GM12878 (cell line): ENCODE results near the gene ACTG1. TPM values are rescaled to one million over a fixed set of nuclear protein-coding genes. Genes with fewer than 3 reads are reported as not detected.

Experiments used
- ATAC-seq: fragments of 200-7000 bp; cut with Tn5 transposase; 3 replicates; pipeline ENCODE4 v1.9.1; 2020; ENCODE audit warnings: mild to moderate bottlenecking, moderate library complexity
- BruUV-seq: library from RNA; stranded (reverse); fragments of 400-500 nt; replicated peaks from 2 replicates; lab custom pipeline; 2021; lab: Mats Ljungman, UMichigan
- CTCF ChIA-PET: fragments of 300-600 bp; sonication (Branson Sonifier 250); formaldehyde crosslinking; extraction: SDS; loops from one replicate; lab custom pipeline; 2021; ENCODE audit warnings: inconsistent platforms; lab: Yijun Ruan, JAX
- POLR2A ChIA-PET: fragments of 350-600 bp; formaldehyde crosslinking; extraction: SDS; loops from one replicate; lab custom pipeline; 2021; ENCODE audit warnings: inconsistent platforms; lab: Charles Lee
- RAD21 ChIA-PET: fragments of 300-600 bp; sonication (Branson Sonifier 250); formaldehyde crosslinking; loops from one replicate; lab custom pipeline; 2023; ENCODE audit warnings: antibody characterized with exemption; ENCODE audit not compliant: unreplicated experiment; lab: Charles Lee
- SMC1A ChIA-PET: fragments of 300-600 bp; sonication (Branson Sonifier 250); formaldehyde crosslinking; loops from one replicate; lab custom pipeline; 2023; ENCODE audit not compliant: unreplicated experiment, uncharacterized antibody; lab: Charles Lee
- DNase-seq: peaks from one replicate; pipeline ENCODE4 v3.0.0-alpha.2; 2011; ENCODE audit warnings: low read depth, low spot score
- FAIRE-seq: peaks from 3 replicates; lab custom pipeline; 2011; peaks lifted over from hg19 to GRCh38; lab: Jason Lieb, UNC
- H2AFZ ChIP-seq: 2 replicates; pipeline ENCODE4 v1.6.0; 2011; ENCODE audit warnings: low read depth, low read length, control low read depth; ENCODE audit not compliant: control insufficient read depth
- H3K27ac ChIP-seq: 2 replicates; pipeline ENCODE4 v1.5.1; 2011; ENCODE audit warnings: control low read depth; ENCODE audit not compliant: control insufficient read depth, insufficient read depth
- H3K27me3 ChIP-seq, 2 experiments: replicated peaks in 1 of 2; 2 replicates each; pipeline versions ENCODE4 v1.6.0 to v1.6.1; 2011; ENCODE audit warnings: low read length in 1 of 2; ENCODE audit not compliant: control insufficient read depth in 2 of 2, insufficient read depth in 2 of 2
- H3K36me3 ChIP-seq, 2 experiments: 2 replicates each; pipeline ENCODE4 v1.5.1; 2011; ENCODE audit warnings: low read length in 1 of 2; ENCODE audit not compliant: control insufficient read depth in 2 of 2, insufficient read depth in 2 of 2
- H3K4me1 ChIP-seq: 2 replicates; pipeline ENCODE4 v1.6.1; 2011; ENCODE audit warnings: mild to moderate bottlenecking, low read length, moderate library complexity, mixed read lengths; ENCODE audit not compliant: control insufficient read depth, insufficient read depth
- H3K4me2 ChIP-seq: 2 replicates; pipeline ENCODE4 v1.6.0; 2011; ENCODE audit warnings: control low read depth; ENCODE audit not compliant: control insufficient read depth, insufficient read depth
- H3K4me3 ChIP-seq: fragments of 200-600 bp; sonication (generic); 2 replicates; pipeline ENCODE4 v1.5.1; 2016
- H3K79me2 ChIP-seq: 2 replicates; pipeline ENCODE4 v1.6.0; 2011; ENCODE audit warnings: low read length; ENCODE audit not compliant: control insufficient read depth, insufficient read depth
- H3K9ac ChIP-seq: 2 replicates; pipeline ENCODE4 v1.8.0; 2011; ENCODE audit warnings: low read length, control low read depth, mixed read lengths; ENCODE audit not compliant: control insufficient read depth, insufficient read depth
- H3K9me3 ChIP-seq: replicated peaks from 3 replicates; pipeline ENCODE4 v1.5.1; 2011; ENCODE audit warnings: mild to moderate bottlenecking, low read length; ENCODE audit not compliant: control insufficient read depth, insufficient read depth
- H4K20me1 ChIP-seq: 2 replicates; pipeline ENCODE4 v1.6.0; 2011; ENCODE audit not compliant: control insufficient read depth, insufficient read depth
- BHLHE40 ChIP-seq, 2 experiments: fragments of 450-650 bp in 1 of 2; IDR thresholded peaks; 2 replicates each; pipeline ENCODE4 v1.6.1; 2011 to 2017; ENCODE audit warnings: low read depth in 2 of 2, borderline replicate concordance in 1 of 2, improper control_type of control experiment in 1 of 2, low read length in 1 of 2, mild to moderate bottlenecking in 1 of 2
- NFXL1 ChIP-seq: fragments of 450-650 bp; IDR thresholded peaks from 2 replicates; pipeline ENCODE4 v1.6.1; 2017; ENCODE audit warnings: antibody characterized with exemption, mild to moderate bottlenecking, borderline replicate concordance
- WGBS: methylation state at CpG from one replicate; pipeline ENCODE4 v1.1.6; 2016; ENCODE audit warnings: low lambda C conversion rate; ENCODE audit not compliant: insufficient replicate concordance, insufficient coverage; ENCODE audit errors: missing lambda C conversion rate; 5-methylcytosine and 5-hydroxymethylcytosine counted together
- in situ Hi-C: fragments of 300-500 bp; cut with MboI; formaldehyde crosslinking; loops from 9 replicates; pipeline ENCODE4 v1.14.3; 2018; ENCODE audit warnings: mixed read lengths
- intact Hi-C: fragments of 100-400 bp; cut with micrococcal nuclease; formaldehyde crosslinking; loops from one replicate; pipeline ENCODE4 v1.14.2; 2022; ENCODE audit not compliant: unreplicated experiment
- polyA plus RNA-seq, 11 experiments: library from polyadenylated mRNA; depleted of rRNA in 4 of 11; unstranded in 6 of 11; stranded (reverse) in 5 of 11; fragments of >200 nt; fragmentation: Nextera tagmentation in 4 of 11; fragmentation: Illumina TruSeq in 1 of 11; extraction: Ambion mirVana in 4 of 11; extraction: Trizol in 1 of 11; gene quantifications; 1 replicate in 1 of 11; 2 replicates in 10 of 11; pipeline versions ENCODE4 v1.2.1 to v1.2.3, GENCODE V29; 2011 to 2016; ENCODE audit warnings: inconsistent platforms in 2 of 11, missing spikeins in 2 of 11, low read depth in 1 of 11
- total RNA-seq, 4 experiments: library from RNA; depleted of rRNA in 3 of 4; stranded (reverse); fragments of >200 nt in 3 of 4; fragmentation: Illumina TruSeq in 1 of 4; extraction: Trizol in 1 of 4; gene quantifications; 2 replicates each; pipeline versions ENCODE4 v1.2.1 to v1.2.3, GENCODE V29; 2013 to 2021
- TF ChIP-seq, protein P1 (sequence below): IDR thresholded peaks from 2 replicates; pipeline ENCODE4 v1.6.1; 2011; ENCODE audit warnings: borderline replicate concordance, low read depth, mild to moderate bottlenecking, moderate library complexity, mixed read lengths, low read length; ENCODE audit not compliant: insufficient read depth; ENCODE audit errors: extremely low read length
- TF ChIP-seq, protein P2 (sequence below): IDR thresholded peaks from 2 replicates; pipeline ENCODE4 v1.6.1; 2012; ENCODE audit warnings: low read depth, low read length, improper control_type of control experiment

ACTG1 gene
- total and polyA plus RNA-seq, 10 of the 15 experiments (the other 5 are each of a cell fraction or from before 2014, with no cell fraction given), result 810 to 6,105 (median 3,650) TPM

DNA sequence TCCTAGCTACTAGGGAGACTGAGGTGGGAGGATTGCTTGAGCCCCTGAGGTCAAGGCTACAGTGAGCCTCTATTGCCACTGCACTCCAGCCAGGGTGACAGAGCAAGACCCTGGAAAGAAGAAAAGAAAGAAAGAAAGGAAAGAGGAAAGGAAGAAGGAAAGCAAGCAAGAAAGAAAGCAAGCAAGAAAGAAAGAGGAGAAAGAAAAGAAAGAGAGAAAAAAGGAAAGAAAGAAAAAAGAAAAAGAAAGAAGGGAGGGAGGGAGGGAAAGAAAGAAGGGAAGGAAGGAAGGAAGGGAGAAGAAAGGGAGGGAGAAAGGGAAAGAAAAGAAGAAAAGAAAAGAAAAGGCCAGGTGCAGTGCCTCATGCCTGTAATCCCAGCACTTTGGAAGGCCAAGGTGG lies 9.0 kb downstream of the ACTG1 start:
- Histone ChIP-seq H3K27me3 (no peaks in the 10 kb centered on the region), H3K9ac (no peak overlapping the region), H3K4me2 (no peak overlapping the region), H2AFZ (no peak overlapping the region), H3K4me3 (no peak overlapping the region), H3K36me3 (no peaks in the 10 kb centered on the region), H4K20me1 (0 out of 2 replicates have a peak, but pooled peaks cover under 1% of the 10 kb centered on the region), H3K4me1 (no peaks in the 10 kb centered on the region), H3K27ac (no peak overlapping the region), H3K79me2 (0 out of 2 replicates have a peak, but pooled peaks cover under 1% of the 10 kb centered on the region), H3K9me3 (no peaks in the 10 kb centered on the region)
- no TSS peak for BruUV-seq
- TF ChIP-seq NFXL1, result no peak
- intact Hi-C loops, result no loop called here
- DNase-seq (no peak), FAIRE-seq (no peak), ATAC-seq (no peak)
- CTCF ChIA-PET, result interaction anchor here (1.2 kb wide), 1 partner anchor 9 kb away, joined by 3 read pairs; the partner anchor contains the start of gene ACTG1
- POLR2A ChIA-PET, result no interaction called here
- in situ Hi-C loops, result no loop called here
- RAD21 ChIA-PET, result no interaction called here
- SMC1A ChIA-PET, result no interaction called here

DNA sequence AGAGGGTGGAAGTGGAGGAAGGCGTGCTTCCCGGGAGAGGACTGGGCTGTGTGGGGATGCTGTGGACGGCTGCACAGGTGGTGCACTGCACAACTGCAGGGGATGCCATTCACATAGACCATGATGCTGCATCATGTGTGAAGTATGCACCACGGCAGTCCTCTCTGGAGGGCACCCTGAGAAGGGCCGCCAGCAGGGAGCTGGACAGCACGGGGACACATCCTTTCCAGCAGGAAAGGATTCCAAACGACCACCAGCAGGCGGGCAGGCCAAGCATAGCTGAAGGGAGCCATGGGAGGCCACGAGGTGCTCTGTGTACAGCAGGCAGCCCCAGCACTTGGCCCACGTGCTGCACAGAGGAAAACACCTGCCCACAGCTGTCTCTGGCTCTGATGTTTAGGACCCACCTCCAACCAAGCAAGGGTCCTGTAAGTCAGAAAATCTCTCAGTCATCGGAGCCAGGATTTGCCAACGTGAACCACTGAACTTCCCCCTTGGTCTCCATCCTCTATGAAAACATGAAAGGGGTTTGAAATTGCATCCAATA lies 10.1 kb downstream of the ACTG1 start:
- Histone ChIP-seq H3K27me3 (no peaks in the 10 kb centered on the region), H4K20me1 (no peaks in the 10 kb centered on the region), H3K4me3 (no peak overlapping the region), H2AFZ (no peak overlapping the region), H3K36me3 (no peaks in the 10 kb centered on the region), H3K9me3 (no peaks in the 10 kb centered on the region), H3K4me2 (no peak overlapping the region), H3K9ac (no peak overlapping the region), H3K27ac (no peak overlapping the region), H3K4me1 (no peaks in the 10 kb centered on the region), H3K79me2 (no peaks in the 10 kb centered on the region)
- no peak for FAIRE-seq
- no TSS peak for BruUV-seq
- intact Hi-C loops, result no loop called here
- ChIA-PET CTCF (interaction anchor here (0.7 to 1.2 kb wide), 2 partner anchors 10 to 15 kb away, joined by 3 read pairs; partner anchors contain the start of gene ACTG1), POLR2A (no interaction called here), SMC1A (interaction anchor here (0.7 kb wide), 1 partner anchor 386 kb away, joined by 4 read pairs; no protein-coding TSS in a partner anchor), RAD21 (no interaction called here)
- ATAC-seq, result peak; percentile 65
- in situ Hi-C loops, result no loop called here
- DNase-seq, result no peak
- TF ChIP-seq BHLHE40 (IDR thresholded peaks at IDR 0.05; ENCODE audit: borderline replicate concordance in 1 of 2, low read depth in 2 of 2, low read length in 1 of 2), result peak in 1 of 2 experiments; percentile 14; a peak in 1 of 4 replicates
- TF ChIP-seq, protein P1, sequence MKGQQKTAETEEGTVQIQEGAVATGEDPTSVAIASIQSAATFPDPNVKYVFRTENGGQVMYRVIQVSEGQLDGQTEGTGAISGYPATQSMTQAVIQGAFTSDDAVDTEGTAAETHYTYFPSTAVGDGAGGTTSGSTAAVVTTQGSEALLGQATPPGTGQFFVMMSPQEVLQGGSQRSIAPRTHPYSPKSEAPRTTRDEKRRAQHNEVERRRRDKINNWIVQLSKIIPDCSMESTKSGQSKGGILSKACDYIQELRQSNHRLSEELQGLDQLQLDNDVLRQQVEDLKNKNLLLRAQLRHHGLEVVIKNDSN, result peak; percentile 19
- TF ChIP-seq, protein P2, sequence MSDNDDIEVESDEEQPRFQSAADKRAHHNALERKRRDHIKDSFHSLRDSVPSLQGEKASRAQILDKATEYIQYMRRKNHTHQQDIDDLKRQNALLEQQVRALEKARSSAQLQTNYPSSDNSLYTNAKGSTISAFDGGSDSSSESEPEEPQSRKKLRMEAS, result no peak
- 22% methylated on average over 12 of the region's 12 CpGs for WGBS
